Stimulated activated CD4-positive, alpha-beta T cell treated with anti-CD3 and anti-CD28 coated beads, Interleukin-4, amount 100 ng/mL, for 4 hours (primary cell): ENCODE measurements around the gene SNTB2.

Experiments used
- DNase-seq, 2 experiments: peaks; one replicate each; pipeline ENCODE4 v3.0.0-alpha.2; 2020

Gene SNTB2

DNA sequence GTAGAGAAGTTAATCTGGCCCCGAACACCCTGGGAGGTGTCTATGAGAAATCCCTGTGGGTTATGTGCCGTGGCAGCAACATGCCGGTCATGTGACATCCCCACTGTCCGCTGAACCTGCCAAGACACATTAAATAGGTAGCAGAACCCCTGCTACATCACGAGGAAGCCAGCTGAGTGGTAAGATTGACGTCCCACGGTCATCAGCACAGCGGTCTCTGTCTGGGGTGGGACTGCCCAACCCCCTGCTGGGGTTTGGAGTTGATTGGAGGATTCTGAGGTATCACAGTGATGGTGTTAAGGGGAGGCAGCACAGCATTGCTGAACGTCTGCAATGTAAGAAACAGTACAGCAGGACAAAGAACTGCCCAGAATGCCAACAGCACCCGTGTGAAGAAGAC lies 162.6 kb downstream of the SNTB2 start:
- no peak for DNase-seq

GRCh38 chr16:69350536-69351133 lies 163.7 kb downstream of the SNTB2 start:
- no peak for DNase-seq

GRCh38 chr16:69351309-69352027 lies 164.5 kb downstream of the SNTB2 start, which contains the start of gene TMED6:
TSS of gene TMED6 (minus strand) at chr16:69351786. CDS start at chr16:69351753, 33 bp downstream.
- no peak for DNase-seq
